ENCODE data around the gene BOLA2B. TPM values are rescaled to one million over a fixed set of nuclear protein-coding genes. Genes with fewer than 3 reads are reported as not detected.
"Not testable (repeated sequence)": the region's sequence is repeated elsewhere in the genome, so short reads cannot be mapped to it uniquely, and the experiment has no call there.

The BOLA2B gene
- polyA plus RNA-seq, 1 donor = 57.9 TPM

GRCh38 chr16:30184891-30185682 lies 8.4 kb downstream of the BOLA2B start:
- no peak for DNase-seq
- H3K4me1 ChIP-seq (ENCODE audit: control insufficient read depth, insufficient read depth, low read length) = peaks cover 19% of the 10 kb centered on the region
- no CpG with 5 or more reads among the region's 13 CpGs for WGBS (ENCODE audit: insufficient coverage, low lambda C conversion rate)

GRCh38 chr16:30184096-30184890 lies 9.2 kb downstream of the BOLA2B start:
- H3K36me3 ChIP-seq (ENCODE audit: control insufficient read depth, insufficient read depth, low read length) = no peaks in the 10 kb centered on the region
- no peaks in the 10 kb centered on the region for H3K9me3 ChIP-seq (ENCODE audit: control insufficient read depth, low read depth, low read length)
- H3K4me3 ChIP-seq (ENCODE audit: low read length) = peak overlapping the region; percentile 62
- DNase-seq = peak in 1 of 2 donors; percentile 25
- WGBS (ENCODE audit: insufficient coverage, low lambda C conversion rate) = no CpG with 5 or more reads among the region's 24 CpGs
- peaks cover 19% of the 10 kb centered on the region for H3K4me1 ChIP-seq (ENCODE audit: control insufficient read depth, insufficient read depth, low read length)
- H3K27ac ChIP-seq (ENCODE audit: low read length) = peak overlapping the region; percentile 8
- peaks cover 7% of the 10 kb centered on the region for H3K27me3 ChIP-seq (ENCODE audit: control insufficient read depth, insufficient read depth, low read length)

More at GRCh38 chr16:30184891-30185682, 8.4 kb downstream of the BOLA2B start:
- Histone ChIP-seq H3K9me3 (ENCODE audit: control insufficient read depth, low read depth, low read length) (no peaks in the 10 kb centered on the region), H3K27ac (ENCODE audit: low read length) (no peak overlapping the region), H3K27me3 (ENCODE audit: control insufficient read depth, insufficient read depth, low read length) (peaks cover 7% of the 10 kb centered on the region), H3K36me3 (ENCODE audit: control insufficient read depth, insufficient read depth, low read length) (no peaks in the 10 kb centered on the region), H3K4me3 (ENCODE audit: low read length) (peak overlapping the region; percentile 32)

GRCh38 chr16:30183233-30184095 lies 10.0 kb downstream of the BOLA2B start, which contains the start of gene CORO1A:
CORO1A (plus strand) TSS chr16:30183602; CDS start chr16:30185210, 1,608 bp downstream.
- H3K36me3 ChIP-seq (ENCODE audit: control insufficient read depth, insufficient read depth, low read length) = no peaks in the 10 kb centered on the region
- H3K4me1 ChIP-seq (ENCODE audit: control insufficient read depth, insufficient read depth, low read length) = peaks cover 24% of the 10 kb centered on the region
- peaks cover 7% of the 10 kb centered on the region for H3K27me3 ChIP-seq (ENCODE audit: control insufficient read depth, insufficient read depth, low read length)
- peak within 1 kb of the TSS; percentile 32 for H3K27ac ChIP-seq (ENCODE audit: low read length)
- H3K4me3 ChIP-seq (ENCODE audit: low read length) = peak within 1 kb of the TSS; percentile 62
- H3K9me3 ChIP-seq (ENCODE audit: control insufficient read depth, low read depth, low read length) = no peaks in the 10 kb centered on the region
- WGBS (ENCODE audit: insufficient coverage, low lambda C conversion rate) = no CpG with 5 or more reads among the region's 81 CpGs
- peak; percentile 70 to 86 for DNase-seq

GRCh38 chr16:30180741-30181140 lies 12.7 kb downstream of the BOLA2B start:
- no peaks in the 10 kb centered on the region for H3K9me3 ChIP-seq (ENCODE audit: control insufficient read depth, low read depth, low read length)
- no peaks in the 10 kb centered on the region for H3K36me3 ChIP-seq (ENCODE audit: control insufficient read depth, insufficient read depth, low read length)
- no CpG with 5 or more reads among the region's 3 CpGs for WGBS (ENCODE audit: insufficient coverage, low lambda C conversion rate)
- H3K4me1 ChIP-seq (ENCODE audit: control insufficient read depth, insufficient read depth, low read length) = peaks cover 20% of the 10 kb centered on the region
- H3K27me3 ChIP-seq (ENCODE audit: control insufficient read depth, insufficient read depth, low read length) = peaks cover 7% of the 10 kb centered on the region
- no peak overlapping the region for H3K4me3 ChIP-seq (ENCODE audit: low read length)
- DNase-seq = no peak
- no peak overlapping the region for H3K27ac ChIP-seq (ENCODE audit: low read length)

GRCh38 chr16:30179931-30180330 lies 13.5 kb downstream of the BOLA2B start:
- DNase-seq = no peak
- Histone ChIP-seq H3K36me3 (ENCODE audit: control insufficient read depth, insufficient read depth, low read length) (no peaks in the 10 kb centered on the region), H3K27ac (ENCODE audit: low read length) (no peak overlapping the region), H3K4me3 (ENCODE audit: low read length) (no peak overlapping the region), H3K4me1 (ENCODE audit: control insufficient read depth, insufficient read depth, low read length) (peaks cover 20% of the 10 kb centered on the region), H3K9me3 (ENCODE audit: control insufficient read depth, low read depth, low read length) (no peaks in the 10 kb centered on the region), H3K27me3 (ENCODE audit: control insufficient read depth, insufficient read depth, low read length) (peaks cover 6% of the 10 kb centered on the region)
- WGBS (ENCODE audit: insufficient coverage, low lambda C conversion rate) = 100% methylated on average over 1 of the region's 9 CpGs

GRCh38 chr16:30179195-30179594 lies 14.3 kb downstream of the BOLA2B start:
- no peak overlapping the region for H3K27ac ChIP-seq (ENCODE audit: low read length)
- H3K4me3 ChIP-seq (ENCODE audit: low read length) = no peak overlapping the region
- no peak for DNase-seq
- no CpG with 5 or more reads among the region's 4 CpGs for WGBS (ENCODE audit: insufficient coverage, low lambda C conversion rate)
- peaks cover 16% of the 10 kb centered on the region for H3K4me1 ChIP-seq (ENCODE audit: control insufficient read depth, insufficient read depth, low read length)
- no peaks in the 10 kb centered on the region for H3K9me3 ChIP-seq (ENCODE audit: control insufficient read depth, low read depth, low read length)
- peaks cover under 1% of the 10 kb centered on the region for H3K27me3 ChIP-seq (ENCODE audit: control insufficient read depth, insufficient read depth, low read length)
- no peaks in the 10 kb centered on the region for H3K36me3 ChIP-seq (ENCODE audit: control insufficient read depth, insufficient read depth, low read length)

GRCh38 chr16:30176876-30177275 lies 16.6 kb downstream of the BOLA2B start:
- not testable (repeated sequence) for H3K36me3 ChIP-seq (ENCODE audit: control insufficient read depth, insufficient read depth, low read length); H3K27ac ChIP-seq (ENCODE audit: low read length); H3K4me3 ChIP-seq (ENCODE audit: low read length); H3K27me3 ChIP-seq (ENCODE audit: control insufficient read depth, insufficient read depth, low read length); H3K4me1 ChIP-seq (ENCODE audit: control insufficient read depth, insufficient read depth, low read length); DNase-seq; H3K9me3 ChIP-seq (ENCODE audit: control insufficient read depth, low read depth, low read length)
- no CpG with 5 or more reads among the region's 6 CpGs for WGBS (ENCODE audit: insufficient coverage, low lambda C conversion rate)

GRCh38 chr16:30173054-30173453 lies 20.4 kb downstream of the BOLA2B start:
- Histone ChIP-seq H3K27me3 (ENCODE audit: control insufficient read depth, insufficient read depth, low read length) (no peaks in the 10 kb centered on the region), H3K36me3 (ENCODE audit: control insufficient read depth, insufficient read depth, low read length) (no peaks in the 10 kb centered on the region), H3K9me3 (ENCODE audit: control insufficient read depth, low read depth, low read length) (no peaks in the 10 kb centered on the region), H3K4me1 (ENCODE audit: control insufficient read depth, insufficient read depth, low read length) (no peaks in the 10 kb centered on the region), H3K27ac (ENCODE audit: low read length) (no peak overlapping the region), H3K4me3 (ENCODE audit: low read length) (no peak overlapping the region)
- DNase-seq = no peak
- WGBS (ENCODE audit: insufficient coverage, low lambda C conversion rate) = 100% methylated on average over 3 of the region's 7 CpGs

- not testable (repeated sequence) for H3K36me3 ChIP-seq (ENCODE audit: control insufficient read depth, insufficient read depth, low read length); H3K27me3 ChIP-seq (ENCODE audit: control insufficient read depth, insufficient read depth, low read length); DNase-seq; H3K27ac ChIP-seq (ENCODE audit: low read length); H3K9me3 ChIP-seq (ENCODE audit: control insufficient read depth, low read depth, low read length); H3K4me1 ChIP-seq (ENCODE audit: control insufficient read depth, insufficient read depth, low read length); H3K4me3 ChIP-seq (ENCODE audit: low read length)
- WGBS (ENCODE audit: insufficient coverage, low lambda C conversion rate) = no CpG with 5 or more reads among the region's 31 CpGs
Measured at GRCh38 chr16:30170145-30170544, 23.3 kb downstream of the BOLA2B start.

GRCh38 chr16:30169416-30169815 lies 24.1 kb downstream of the BOLA2B start:
- H3K27me3 ChIP-seq (ENCODE audit: control insufficient read depth, insufficient read depth, low read length); H3K4me3 ChIP-seq (ENCODE audit: low read length); H3K4me1 ChIP-seq (ENCODE audit: control insufficient read depth, insufficient read depth, low read length); H3K9me3 ChIP-seq (ENCODE audit: control insufficient read depth, low read depth, low read length); DNase-seq; H3K36me3 ChIP-seq (ENCODE audit: control insufficient read depth, insufficient read depth, low read length); H3K27ac ChIP-seq (ENCODE audit: low read length): not testable (repeated sequence)
- no CpG with 5 or more reads among the region's 38 CpGs for WGBS (ENCODE audit: insufficient coverage, low lambda C conversion rate)
